Measurements from ENCODE around the gene CISH.
A peak's percentile ranks its signal among the peaks of the same experiment; 100 is the strongest.

Gene CISH

DNA sequence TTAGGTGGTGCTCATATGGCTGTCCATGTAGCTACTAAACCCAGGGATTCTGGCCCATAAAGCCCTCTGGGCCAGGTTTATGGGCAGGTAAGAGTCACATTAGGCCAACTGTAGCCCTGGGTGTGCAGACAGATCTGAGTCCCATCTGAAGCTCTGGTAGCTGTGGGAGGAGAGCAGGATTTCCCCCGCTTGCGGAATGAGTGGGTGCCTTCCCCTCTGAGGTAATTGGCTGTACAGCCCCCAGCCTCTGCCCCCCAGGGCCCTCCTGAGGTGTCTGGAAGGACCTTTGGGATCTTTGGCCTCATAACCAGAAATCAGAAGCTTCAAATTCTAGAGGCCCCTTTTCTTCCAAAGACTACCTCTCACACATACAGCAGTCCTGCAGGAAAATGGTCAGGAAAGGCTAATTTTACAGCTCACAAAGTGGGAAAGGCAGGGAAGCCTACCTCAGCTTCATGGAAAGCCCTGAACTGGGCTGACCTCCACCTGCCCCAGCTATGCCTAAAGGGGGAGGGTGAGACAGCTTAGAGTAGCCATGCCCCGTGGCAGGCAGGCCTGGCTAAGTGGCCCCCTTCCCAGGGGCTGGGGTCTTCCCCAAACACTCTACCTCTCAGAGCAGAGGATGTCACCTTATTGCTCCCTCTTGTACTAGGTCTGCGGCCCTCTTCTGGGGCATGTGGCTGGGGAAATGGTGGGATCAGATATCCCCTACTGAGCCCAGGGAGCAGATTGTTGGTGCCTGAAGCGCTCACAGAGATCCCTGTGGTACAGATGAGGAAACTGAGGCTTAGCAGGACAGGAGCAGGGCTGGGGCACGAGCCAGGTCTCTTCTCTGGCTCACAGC is 25.4 kb downstream of the CISH start:
- TF ChIP-seq ZFX (IDR thresholded peaks at IDR 0.05), result no peak
- no peak for TF ChIP-seq CTCF (conservative IDR thresholded peaks at IDR 0.05)
- no peak overlapping the region for H3K27ac ChIP-seq

GRCh38 chr3:50584391-50584790 is 27.2 kb downstream of the CISH start:
- TF ChIP-seq CTCF (conservative IDR thresholded peaks at IDR 0.05) (no peak), ZFX (IDR thresholded peaks at IDR 0.05) (no peak)
- peak overlapping the region; percentile 17; the same call in 1 of the 2 replicates for H3K27ac ChIP-seq

GRCh38 chr3:50583897-50584296 is 27.7 kb downstream of the CISH start:
- TF ChIP-seq ZFX (IDR thresholded peaks at IDR 0.05), result no peak
- no peak for TF ChIP-seq CTCF (conservative IDR thresholded peaks at IDR 0.05)

DNA sequence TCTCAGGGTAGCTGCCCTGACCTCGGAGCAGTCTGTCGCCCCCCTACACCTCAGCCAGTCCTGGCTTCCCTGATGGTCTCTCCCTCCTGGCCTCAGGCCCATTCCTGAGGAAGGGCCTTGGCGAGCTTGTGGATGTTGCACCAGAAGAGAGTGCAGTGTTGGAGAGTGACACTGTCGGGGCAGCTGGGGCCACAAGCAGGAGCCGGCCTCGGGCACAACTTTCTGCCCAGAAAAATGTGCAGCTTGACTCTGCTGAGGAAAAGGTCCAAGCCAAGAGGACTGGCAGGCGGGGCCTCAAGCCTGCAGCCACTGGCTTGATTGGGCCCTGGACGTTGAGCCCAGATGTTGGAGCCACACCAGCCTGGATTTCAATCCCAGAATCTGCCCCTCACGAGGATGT is 29.5 kb downstream of the CISH start:
- no peak overlapping the region for H3K27ac ChIP-seq
- no peak for TF ChIP-seq ZFX (IDR thresholded peaks at IDR 0.05)
- TF ChIP-seq CTCF (conservative IDR thresholded peaks at IDR 0.05), result no peak

More at GRCh38 chr3:50583897-50584296, 27.7 kb downstream of the CISH start:
- peak overlapping the region; percentile 17; the same call in 1 of the 2 replicates for H3K27ac ChIP-seq

- no peak for TF ChIP-seq CTCF (conservative IDR thresholded peaks at IDR 0.05)
- no peak for TF ChIP-seq ZFX (IDR thresholded peaks at IDR 0.05)
- no peak overlapping the region for H3K27ac ChIP-seq
Observed at GRCh38 chr3:50581459-50581842, 30.1 kb downstream of the CISH start.

DNA sequence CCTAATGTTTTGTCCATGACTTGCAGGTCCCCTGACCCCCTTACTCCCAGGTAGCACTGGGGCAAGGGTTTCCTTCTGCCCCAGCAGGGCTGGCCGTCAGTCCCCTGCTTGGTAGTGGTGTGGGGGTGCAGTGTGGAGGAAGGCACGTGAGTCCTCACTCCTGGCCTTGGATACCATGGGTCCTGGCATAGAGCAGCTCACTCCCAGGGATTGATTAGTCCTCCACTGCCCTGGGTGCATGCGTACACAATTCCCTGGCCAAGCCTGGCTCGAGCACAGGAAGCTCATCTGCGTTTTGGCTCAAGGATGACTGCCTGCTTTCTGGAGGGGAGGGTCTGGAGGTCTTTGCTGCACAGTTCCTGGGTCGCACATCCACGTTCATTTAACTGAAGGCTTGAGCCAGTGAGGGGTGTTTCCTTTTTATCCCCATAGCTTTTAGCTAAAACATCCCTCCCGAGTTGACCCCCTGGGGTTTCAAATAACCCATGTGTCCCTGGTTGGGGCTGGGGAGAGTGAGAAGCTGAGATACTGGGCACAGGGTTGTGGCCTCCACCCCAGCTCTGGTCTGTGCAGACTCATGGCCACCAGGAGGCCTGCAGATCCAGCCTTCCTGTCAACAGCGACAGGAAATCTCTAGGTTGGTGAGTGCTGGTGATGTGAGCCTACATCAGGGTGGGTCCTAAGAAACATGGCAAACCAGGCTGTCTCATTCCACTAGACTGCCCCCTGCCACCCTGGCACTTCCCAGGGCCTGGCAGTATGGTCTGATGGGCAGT is 30.7 kb downstream of the CISH start:
- H3K27ac ChIP-seq, result no peak overlapping the region
- TF ChIP-seq CTCF (conservative IDR thresholded peaks at IDR 0.05) (no peak), ZFX (IDR thresholded peaks at IDR 0.05) (no peak)

DNA sequence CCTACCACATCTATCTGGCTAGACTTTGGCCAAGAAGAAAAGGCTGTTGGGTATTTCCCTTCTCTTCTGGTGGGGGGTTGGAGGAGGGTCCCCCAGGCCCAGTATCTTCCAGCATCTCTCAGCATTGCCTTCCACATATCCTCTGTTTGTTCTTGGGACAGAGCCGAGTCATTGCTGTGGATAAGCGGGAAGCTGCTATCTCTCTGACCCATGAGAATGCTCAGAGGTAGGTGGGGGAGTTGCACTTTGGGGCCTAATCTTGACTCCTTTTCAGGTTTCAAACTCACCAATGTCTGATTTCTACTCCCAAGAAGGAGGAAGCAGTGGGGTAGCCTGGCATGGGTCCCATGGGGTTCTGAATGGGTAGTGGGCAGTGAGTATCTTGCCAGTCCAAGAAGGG is 34.2 kb downstream of the CISH start:
- no peak overlapping the region for H3K27ac ChIP-seq
- TF ChIP-seq ZFX (IDR thresholded peaks at IDR 0.05) (no peak), CTCF (conservative IDR thresholded peaks at IDR 0.05) (no peak)
